ENCODE data around the gene SARNP. TPM values are rescaled to one million over a fixed set of nuclear protein-coding genes. Genes with fewer than 3 reads are reported as not detected.

Gene SARNP
- total and polyA plus RNA-seq, 9 of the 15 experiments (the other 6 are each of a cell fraction or from before 2014, with no cell fraction given), result 70.1 to 400 (median 198) TPM

DNA sequence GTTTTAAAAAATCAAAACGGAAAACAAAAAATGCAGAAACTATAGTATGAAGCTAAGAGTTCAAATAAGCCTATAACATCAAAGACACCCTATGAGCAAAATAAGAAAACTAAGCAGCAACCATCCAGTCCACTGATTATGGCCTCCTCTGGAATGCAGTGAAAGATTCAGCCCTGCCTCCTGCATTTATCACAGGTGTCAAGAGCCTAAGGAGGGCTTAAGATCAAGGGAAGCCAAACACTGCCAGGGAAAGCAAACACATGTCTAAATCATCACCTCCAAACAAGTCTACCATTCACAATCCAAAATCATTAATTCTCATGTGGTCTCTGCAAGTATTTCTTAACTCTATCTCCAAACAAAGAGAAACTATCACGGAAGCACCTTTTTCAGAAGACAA, 28.4 kb downstream of the SARNP start (continued):
- TF ChIP-seq, protein P1, sequence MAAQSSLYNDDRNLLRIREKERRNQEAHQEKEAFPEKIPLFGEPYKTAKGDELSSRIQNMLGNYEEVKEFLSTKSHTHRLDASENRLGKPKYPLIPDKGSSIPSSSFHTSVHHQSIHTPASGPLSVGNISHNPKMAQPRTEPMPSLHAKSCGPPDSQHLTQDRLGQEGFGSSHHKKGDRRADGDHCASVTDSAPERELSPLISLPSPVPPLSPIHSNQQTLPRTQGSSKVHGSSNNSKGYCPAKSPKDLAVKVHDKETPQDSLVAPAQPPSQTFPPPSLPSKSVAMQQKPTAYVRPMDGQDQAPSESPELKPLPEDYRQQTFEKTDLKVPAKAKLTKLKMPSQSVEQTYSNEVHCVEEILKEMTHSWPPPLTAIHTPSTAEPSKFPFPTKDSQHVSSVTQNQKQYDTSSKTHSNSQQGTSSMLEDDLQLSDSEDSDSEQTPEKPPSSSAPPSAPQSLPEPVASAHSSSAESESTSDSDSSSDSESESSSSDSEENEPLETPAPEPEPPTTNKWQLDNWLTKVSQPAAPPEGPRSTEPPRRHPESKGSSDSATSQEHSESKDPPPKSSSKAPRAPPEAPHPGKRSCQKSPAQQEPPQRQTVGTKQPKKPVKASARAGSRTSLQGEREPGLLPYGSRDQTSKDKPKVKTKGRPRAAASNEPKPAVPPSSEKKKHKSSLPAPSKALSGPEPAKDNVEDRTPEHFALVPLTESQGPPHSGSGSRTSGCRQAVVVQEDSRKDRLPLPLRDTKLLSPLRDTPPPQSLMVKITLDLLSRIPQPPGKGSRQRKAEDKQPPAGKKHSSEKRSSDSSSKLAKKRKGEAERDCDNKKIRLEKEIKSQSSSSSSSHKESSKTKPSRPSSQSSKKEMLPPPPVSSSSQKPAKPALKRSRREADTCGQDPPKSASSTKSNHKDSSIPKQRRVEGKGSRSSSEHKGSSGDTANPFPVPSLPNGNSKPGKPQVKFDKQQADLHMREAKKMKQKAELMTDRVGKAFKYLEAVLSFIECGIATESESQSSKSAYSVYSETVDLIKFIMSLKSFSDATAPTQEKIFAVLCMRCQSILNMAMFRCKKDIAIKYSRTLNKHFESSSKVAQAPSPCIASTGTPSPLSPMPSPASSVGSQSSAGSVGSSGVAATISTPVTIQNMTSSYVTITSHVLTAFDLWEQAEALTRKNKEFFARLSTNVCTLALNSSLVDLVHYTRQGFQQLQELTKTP (IDR thresholded peaks at IDR 0.05; ENCODE audit: low read depth in 1 of 2, partially characterized antibody in 2 of 2), result no peak
- TF ChIP-seq MECOM (CRISPR knock-in tag; IDR thresholded peaks at IDR 0.05) (no peak), ZNF232 (CRISPR knock-in tag; IDR thresholded peaks at IDR 0.05) (no peak), ZNF140 (CRISPR knock-in tag; IDR thresholded peaks at IDR 0.05) (no peak)
- TF ChIP-seq, protein P2, sequence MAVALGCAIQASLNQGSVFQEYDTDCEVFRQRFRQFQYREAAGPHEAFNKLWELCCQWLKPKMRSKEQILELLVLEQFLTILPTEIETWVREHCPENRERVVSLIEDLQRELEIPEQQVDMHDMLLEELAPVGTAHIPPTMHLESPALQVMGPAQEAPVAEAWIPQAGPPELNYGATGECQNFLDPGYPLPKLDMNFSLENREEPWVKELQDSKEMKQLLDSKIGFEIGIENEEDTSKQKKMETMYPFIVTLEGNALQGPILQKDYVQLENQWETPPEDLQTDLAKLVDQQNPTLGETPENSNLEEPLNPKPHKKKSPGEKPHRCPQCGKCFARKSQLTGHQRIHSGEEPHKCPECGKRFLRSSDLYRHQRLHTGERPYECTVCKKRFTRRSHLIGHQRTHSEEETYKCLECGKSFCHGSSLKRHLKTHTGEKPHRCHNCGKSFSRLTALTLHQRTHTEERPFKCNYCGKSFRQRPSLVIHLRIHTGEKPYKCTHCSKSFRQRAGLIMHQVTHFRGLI (CRISPR knock-in tag; IDR thresholded peaks at IDR 0.05), result no peak

DNA sequence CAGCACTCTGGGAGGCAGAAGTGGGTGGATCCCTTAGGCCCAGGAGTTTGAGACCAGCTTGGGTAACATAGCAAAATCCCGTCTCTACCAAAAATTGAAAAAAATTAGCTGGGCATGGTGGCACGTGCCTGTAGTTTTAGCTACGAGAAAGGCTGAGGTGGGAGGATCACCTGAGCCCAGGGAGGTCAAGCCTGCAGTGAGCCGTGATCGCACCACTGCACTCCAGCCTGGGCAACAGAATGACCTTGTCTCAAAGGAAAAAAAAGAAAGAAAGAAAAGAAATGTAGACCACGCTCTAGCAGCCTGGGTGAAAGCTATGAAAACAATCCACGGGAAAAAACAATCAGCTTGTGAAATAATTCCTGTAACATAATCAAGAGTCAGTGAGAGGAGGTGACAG, 29.0 kb downstream of the SARNP start:
- CTCF ChIA-PET (ENCODE audit: low intra/inter-chr PET ratio), result no interaction called here
- POLR2A ChIA-PET, result interaction anchor here (0.6 to 2.1 kb wide), 3 partner anchors 16 to 143 kb away, joined by 3 to 8 read pairs (median 4); no protein-coding TSS in a partner anchor
- no peak overlapping the region for H3K9ac ChIP-seq (ENCODE audit: insufficient read depth in 1 of 2, low read depth in 2 of 2, low read length in 2 of 2)
- no peak overlapping the region for H3K4me3 ChIP-seq
- no peak overlapping the region for H2AFZ ChIP-seq (ENCODE audit: low read depth, low read length)
- no peak overlapping the region for H3K27ac ChIP-seq (ENCODE audit: extremely low read depth, low read depth, low read length)
- H4K20me1 ChIP-seq (replicated peaks; ENCODE audit: control insufficient read depth, insufficient read depth, low read length), result no peaks in the 10 kb centered on the region
- intact Hi-C loops (cut with micrococcal nuclease), result no loop called here
- no peak for ATAC-seq
- no peaks in the 10 kb centered on the region for H3K4me1 ChIP-seq (replicated peaks in 1 of 2; ENCODE audit: control insufficient read depth in 2 of 2, insufficient read depth in 2 of 2, low read length in 2 of 2)
- in situ Hi-C loops (cut with MboI), result no loop called here
- H3K9me1 ChIP-seq (ENCODE audit: control insufficient read depth, insufficient read depth, low read length), result no peaks in the 10 kb centered on the region
- peaks cover 92% of the 10 kb centered on the region for H3K36me3 ChIP-seq (ENCODE audit: control insufficient read depth, insufficient read depth, low read length)
- TF ChIP-seq TBP (optimal IDR thresholded peaks at IDR 0.05; ENCODE audit: low read depth, low read length), result no peak
- no peak for TF ChIP-seq CHD4 (IDR thresholded peaks at IDR 0.05; ENCODE audit: insufficient read depth, insufficient replicate concordance, low read depth, low read length, poor library complexity, severe bottlenecking)
- TF ChIP-seq, protein P3, sequence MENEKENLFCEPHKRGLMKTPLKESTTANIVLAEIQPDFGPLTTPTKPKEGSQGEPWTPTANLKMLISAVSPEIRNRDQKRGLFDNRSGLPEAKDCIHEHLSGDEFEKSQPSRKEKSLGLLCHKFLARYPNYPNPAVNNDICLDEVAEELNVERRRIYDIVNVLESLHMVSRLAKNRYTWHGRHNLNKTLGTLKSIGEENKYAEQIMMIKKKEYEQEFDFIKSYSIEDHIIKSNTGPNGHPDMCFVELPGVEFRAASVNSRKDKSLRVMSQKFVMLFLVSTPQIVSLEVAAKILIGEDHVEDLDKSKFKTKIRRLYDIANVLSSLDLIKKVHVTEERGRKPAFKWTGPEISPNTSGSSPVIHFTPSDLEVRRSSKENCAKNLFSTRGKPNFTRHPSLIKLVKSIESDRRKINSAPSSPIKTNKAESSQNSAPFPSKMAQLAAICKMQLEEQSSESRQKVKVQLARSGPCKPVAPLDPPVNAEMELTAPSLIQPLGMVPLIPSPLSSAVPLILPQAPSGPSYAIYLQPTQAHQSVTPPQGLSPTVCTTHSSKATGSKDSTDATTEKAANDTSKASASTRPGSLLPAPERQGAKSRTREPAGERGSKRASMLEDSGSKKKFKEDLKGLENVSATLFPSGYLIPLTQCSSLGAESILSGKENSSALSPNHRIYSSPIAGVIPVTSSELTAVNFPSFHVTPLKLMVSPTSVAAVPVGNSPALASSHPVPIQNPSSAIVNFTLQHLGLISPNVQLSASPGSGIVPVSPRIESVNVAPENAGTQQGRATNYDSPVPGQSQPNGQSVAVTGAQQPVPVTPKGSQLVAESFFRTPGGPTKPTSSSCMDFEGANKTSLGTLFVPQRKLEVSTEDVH (IDR thresholded peaks at IDR 0.05; ENCODE audit: low read depth, partially characterized antibody), result no peak
- no peak for TF ChIP-seq TRIM28 (IDR thresholded peaks at IDR 0.05)
- no peak for TF ChIP-seq SP1 (CRISPR knock-in tag; IDR thresholded peaks at IDR 0.05)
- H3K27me3 ChIP-seq (ENCODE audit: control insufficient read depth in 2 of 2, insufficient read depth in 2 of 2, low read length in 2 of 2), result no peaks in the 10 kb centered on the region
- DNase-seq (ENCODE audit: extremely low read depth in 1 of 4, low spot score in 3 of 4), result no peak
- no TSS peak for BruUV-seq (replicated peaks)
- 96% methylated on average over 7 of the region's 7 CpGs for WGBS (ENCODE audit: insufficient coverage, low coverage, missing lambda C conversion rate)
- no peak for FAIRE-seq
- H3K4me2 ChIP-seq (ENCODE audit: insufficient read depth, low read length), result no peak overlapping the region
- no peaks in the 10 kb centered on the region for H3K9me3 ChIP-seq (replicated peaks; ENCODE audit: control insufficient read depth, insufficient read depth, low read depth, low read length)
- peaks cover 3% of the 10 kb centered on the region; the same call in 1 of the 3 replicates for H3K79me2 ChIP-seq (ENCODE audit: control insufficient read depth, insufficient read depth, low read length)

Data from K562 (cell line).